ENCODE data around the gene ACSBG1.

Gene ACSBG1

GRCh38 chr15:78129077-78129750 is 105.2 kb downstream of the ACSBG1 start:
- no peak for DNase-seq (ENCODE audit: low spot score)
- TF ChIP-seq, protein P1, sequence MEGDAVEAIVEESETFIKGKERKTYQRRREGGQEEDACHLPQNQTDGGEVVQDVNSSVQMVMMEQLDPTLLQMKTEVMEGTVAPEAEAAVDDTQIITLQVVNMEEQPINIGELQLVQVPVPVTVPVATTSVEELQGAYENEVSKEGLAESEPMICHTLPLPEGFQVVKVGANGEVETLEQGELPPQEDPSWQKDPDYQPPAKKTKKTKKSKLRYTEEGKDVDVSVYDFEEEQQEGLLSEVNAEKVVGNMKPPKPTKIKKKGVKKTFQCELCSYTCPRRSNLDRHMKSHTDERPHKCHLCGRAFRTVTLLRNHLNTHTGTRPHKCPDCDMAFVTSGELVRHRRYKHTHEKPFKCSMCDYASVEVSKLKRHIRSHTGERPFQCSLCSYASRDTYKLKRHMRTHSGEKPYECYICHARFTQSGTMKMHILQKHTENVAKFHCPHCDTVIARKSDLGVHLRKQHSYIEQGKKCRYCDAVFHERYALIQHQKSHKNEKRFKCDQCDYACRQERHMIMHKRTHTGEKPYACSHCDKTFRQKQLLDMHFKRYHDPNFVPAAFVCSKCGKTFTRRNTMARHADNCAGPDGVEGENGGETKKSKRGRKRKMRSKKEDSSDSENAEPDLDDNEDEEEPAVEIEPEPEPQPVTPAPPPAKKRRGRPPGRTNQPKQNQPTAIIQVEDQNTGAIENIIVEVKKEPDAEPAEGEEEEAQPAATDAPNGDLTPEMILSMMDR (IDR thresholded peaks at IDR 0.05; ENCODE audit: extremely low read depth, missing control alignments): no peak

GRCh38 chr15:78127882-78128281 is 106.5 kb downstream of the ACSBG1 start:
- no peak for DNase-seq (ENCODE audit: low spot score)
- TF ChIP-seq, protein P1 (IDR thresholded peaks at IDR 0.05; ENCODE audit: extremely low read depth, missing control alignments): no peak

- TF ChIP-seq, protein P1 (IDR thresholded peaks at IDR 0.05; ENCODE audit: extremely low read depth, missing control alignments): no peak
- DNase-seq (ENCODE audit: low spot score): no peak
Measured at GRCh38 chr15:78125267-78125666, 109.1 kb downstream of the ACSBG1 start.

DNA sequence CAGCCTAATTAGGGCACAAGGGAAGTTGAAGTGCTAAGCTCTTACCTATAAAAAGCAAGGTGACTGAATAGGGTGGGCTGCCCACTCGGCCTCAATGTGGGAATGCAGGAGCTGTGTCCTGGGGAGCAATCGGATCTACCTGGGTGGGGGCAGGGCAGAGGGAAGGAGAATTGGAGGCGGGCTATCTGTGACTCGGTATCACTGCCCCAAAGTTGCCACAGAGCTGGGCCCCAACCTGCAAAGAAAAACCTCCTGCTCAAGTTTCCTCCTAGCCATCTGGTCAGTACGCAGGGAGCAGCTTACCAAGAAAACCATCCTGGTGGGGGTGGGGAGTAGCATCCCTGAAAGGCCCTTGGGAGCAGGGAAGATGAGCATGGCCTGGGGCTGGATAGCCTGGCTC is 113.8 kb downstream of the ACSBG1 start:
- TF ChIP-seq, protein P1 (IDR thresholded peaks at IDR 0.05; ENCODE audit: extremely low read depth, missing control alignments): no peak
- no peak for DNase-seq (ENCODE audit: low spot score)

Measured in GM20000 (cell line).